T-helper 2 cell (primary cell): ENCODE measurements around the gene VKORC1L1.
A peak's percentile ranks its signal among the peaks of the same experiment; 100 is the strongest.
"Not testable (repeated sequence)": the region's sequence is repeated elsewhere in the genome, so short reads cannot be mapped to it uniquely, and the experiment has no call there.

Source experiments
- DNase-seq, 5 experiments: peaks; one replicate each; pipeline versions ENCODE4 v3.0.0 to v3.0.0-alpha.2; 2012 to 2022

Gene VKORC1L1

DNA sequence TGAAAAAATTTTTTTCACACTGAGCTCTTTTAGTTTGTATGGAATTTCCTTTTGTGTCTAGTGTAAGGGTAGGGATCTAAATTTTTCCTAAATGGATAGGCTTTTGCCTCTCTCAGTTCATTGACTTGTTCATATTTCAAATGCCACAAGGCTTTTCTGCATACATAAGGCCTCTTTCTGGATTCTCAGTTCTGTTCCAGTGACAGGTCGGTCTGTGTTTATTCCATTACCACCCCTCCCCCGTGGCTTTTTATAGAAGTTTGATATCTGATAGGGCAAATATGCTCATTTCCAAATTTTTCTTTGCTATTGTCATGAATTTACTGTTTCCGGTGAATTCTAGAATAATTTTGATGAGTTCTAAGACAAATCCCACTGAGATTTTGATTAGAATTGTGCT lies 12.7 kb downstream of the VKORC1L1 start:
- not testable (repeated sequence) for DNase-seq

DNA sequence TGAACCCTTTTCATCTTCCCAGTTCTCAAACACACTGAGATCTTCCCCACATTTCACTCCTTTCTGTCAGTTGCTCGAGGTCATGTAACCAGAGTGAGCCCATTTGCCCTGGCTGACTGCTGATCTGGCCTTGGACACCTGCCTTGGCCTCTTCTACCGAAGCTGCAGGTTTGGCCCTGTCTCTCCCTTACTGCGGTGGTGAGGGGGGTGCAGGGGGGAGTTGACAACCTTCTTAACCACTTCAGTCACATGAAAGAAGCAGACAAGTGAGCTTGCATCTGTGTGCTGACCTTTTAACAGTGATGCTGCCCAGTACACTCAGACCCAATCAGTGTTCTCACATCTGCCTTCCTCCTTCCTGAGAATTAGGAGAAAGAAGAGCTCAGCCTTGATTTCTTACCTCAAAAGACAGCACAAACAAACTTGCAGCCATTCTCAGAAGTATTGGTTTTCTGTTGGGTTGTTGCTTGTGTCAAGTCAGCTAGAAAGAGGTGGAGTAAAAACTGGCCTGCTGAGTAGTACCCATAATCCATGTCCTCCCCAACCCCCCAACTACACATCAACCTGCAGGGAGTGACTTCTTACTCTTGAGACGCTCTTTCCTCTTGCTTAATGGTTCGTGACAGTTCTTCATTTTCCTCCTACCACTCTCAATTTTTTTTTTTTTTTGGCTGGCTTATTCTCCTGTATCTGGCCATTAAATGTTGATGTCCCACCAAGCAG lies 15.7 kb downstream of the VKORC1L1 start:
- not testable (repeated sequence) for DNase-seq

DNA sequence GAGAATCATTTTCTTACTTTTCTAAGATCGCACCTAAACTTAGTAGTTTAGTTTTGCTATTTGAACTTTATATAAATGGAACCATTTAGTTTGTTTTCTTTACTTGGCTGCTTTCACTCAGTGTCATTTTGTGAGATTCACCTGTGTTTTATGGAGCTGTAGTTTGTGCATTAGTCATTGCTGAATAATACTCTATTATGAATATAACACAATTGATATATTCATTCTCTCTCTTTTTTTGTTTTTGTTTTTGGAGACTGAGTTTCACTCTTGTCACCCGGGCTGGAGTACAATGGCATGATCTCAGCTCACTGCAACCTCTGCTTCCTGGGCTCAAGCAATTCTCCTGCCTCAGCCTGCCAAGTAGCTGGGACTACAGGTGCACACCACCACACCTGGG lies 16.8 kb downstream of the VKORC1L1 start:
- not testable (repeated sequence) for DNase-seq

DNA sequence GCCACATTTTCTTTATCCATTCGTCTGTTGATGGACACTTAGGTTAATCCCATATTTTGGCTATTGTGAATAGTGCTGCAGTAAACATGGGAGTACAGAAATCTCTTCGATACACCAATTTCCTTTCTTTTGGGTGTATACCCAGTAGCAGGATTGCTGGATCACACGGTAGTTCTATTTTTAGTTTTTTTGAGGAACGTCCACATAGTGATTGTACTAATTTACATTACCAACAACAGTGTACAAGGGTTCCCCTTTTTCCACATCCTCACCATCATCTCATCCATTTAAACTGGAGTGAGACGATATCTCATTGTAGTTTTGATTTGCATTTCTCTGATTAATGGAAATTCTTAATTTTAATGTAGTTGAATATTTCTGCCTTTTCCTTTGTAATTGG lies 19.3 kb downstream of the VKORC1L1 start:
- DNase-seq: no peak

DNA sequence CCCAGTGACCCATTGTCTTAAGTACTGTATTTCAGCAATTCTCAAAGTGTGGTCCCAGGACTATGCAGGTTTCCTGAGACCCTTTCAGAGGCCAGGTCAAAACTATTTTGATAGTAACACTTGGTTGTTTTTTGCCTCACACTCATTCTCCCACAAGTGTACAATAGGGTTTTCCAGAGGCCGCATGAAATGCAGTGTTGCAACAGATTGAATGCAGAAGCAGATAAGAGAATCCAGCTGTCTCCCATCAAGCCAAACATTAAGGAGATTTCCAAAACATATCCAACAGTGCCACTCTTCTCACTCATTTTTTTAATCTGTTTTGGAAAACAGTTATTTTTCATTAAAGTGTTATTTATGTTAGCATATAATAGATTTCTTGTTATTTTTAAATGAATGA lies 20.0 kb downstream of the VKORC1L1 start:
- DNase-seq: no peak

DNA sequence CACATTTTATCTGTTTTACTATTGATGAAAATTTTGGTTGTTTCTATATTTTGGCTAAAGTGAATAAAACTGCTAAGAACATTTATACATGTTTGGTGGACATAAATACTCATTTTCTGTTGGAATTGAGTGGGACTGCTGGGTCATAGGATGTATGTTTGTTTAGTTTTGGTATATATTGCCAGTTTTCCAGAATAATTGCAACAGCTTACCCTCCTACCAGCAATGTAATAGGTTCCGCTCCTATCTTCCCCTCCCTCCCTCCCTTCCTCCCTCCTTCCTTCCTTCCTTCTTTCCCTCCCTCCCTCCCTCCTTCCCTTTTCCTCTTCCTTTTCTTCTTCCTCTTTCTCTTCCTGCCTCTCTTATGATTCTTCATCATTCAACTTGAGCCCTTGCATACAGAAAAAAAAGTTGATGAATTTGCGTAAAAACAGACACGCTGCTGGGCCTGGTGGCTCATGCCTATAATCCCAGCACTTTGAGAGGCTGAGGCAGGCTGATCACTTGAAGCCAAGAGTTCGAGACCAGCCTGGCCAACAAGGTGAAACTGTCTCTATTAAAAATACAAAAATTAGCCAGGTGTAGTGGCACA lies 23.5 kb downstream of the VKORC1L1 start:
- DNase-seq: no peak

DNA sequence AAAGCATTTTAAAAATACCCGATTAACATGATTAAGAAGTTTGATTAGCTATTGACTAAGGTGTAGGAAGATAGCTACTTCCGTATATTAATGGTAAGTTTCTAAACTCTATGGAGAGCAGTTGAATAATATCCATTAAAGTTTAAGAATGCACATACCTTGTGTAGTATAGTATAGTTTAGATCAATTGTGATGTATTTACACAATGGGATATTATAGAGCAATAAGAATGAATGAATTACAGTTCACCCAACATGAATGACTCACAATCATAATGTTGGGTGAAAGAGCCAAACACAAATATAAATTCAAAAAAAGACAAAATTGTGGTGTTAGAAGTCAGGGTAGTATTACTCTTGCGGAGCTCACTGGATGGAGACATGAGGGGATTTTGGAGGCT lies 24.4 kb downstream of the VKORC1L1 start:
- not testable (repeated sequence) for DNase-seq

DNA sequence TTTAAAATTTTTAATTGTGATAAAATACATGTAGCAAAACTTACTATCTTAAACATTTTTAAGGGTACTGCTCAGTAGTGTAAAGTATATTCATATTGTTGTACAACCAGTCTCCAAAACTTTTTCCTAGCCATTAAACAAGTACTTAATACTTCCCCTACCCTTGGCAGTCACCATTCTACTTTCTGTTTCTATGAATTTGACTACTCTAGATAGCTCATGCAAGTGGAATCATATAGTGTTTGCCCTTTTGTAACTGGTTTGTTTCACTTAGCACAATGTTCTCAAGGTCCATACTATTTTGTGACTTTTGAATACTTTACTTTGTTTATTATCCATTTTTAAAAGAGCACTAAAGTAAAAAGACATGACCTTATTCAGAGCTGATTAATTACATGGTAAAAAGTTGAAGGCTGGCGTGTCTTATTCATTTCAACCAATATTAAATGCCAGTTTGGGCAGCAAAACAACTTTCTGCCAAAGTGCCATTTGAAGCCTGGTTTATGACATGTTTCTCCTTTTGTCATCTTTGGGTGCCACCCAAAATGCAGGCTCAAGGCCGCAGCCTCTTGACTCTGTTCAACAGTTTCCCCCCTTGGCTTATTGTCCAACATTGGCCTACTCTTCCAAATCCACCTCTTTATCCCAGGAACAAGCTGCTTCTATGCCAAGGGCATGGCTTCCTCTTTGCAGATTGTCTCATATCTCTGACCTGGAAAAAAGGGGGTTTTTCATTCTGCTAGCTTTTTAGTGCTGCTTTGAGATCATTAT lies 26.0 kb downstream of the VKORC1L1 start:
- DNase-seq: not testable (repeated sequence)

DNA sequence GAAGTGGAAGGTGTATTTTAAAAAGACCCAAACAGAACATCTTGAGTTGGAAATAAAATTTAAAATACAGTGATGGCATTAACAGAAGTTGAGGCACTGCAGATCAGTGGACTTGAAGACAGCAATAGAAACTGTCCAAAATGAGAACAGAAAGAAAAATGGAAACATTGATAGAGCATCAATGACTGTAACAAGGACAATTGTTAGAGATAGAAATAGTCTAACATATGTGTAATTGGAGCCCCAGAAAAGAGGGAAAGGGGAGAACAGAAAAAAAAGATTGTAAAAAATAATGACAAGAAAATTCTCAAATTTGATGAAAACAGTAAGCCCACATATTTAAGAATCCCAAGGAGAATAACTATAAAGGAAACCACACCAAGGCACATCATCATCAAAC lies 29.4 kb downstream of the VKORC1L1 start:
- DNase-seq: no peak

DNA sequence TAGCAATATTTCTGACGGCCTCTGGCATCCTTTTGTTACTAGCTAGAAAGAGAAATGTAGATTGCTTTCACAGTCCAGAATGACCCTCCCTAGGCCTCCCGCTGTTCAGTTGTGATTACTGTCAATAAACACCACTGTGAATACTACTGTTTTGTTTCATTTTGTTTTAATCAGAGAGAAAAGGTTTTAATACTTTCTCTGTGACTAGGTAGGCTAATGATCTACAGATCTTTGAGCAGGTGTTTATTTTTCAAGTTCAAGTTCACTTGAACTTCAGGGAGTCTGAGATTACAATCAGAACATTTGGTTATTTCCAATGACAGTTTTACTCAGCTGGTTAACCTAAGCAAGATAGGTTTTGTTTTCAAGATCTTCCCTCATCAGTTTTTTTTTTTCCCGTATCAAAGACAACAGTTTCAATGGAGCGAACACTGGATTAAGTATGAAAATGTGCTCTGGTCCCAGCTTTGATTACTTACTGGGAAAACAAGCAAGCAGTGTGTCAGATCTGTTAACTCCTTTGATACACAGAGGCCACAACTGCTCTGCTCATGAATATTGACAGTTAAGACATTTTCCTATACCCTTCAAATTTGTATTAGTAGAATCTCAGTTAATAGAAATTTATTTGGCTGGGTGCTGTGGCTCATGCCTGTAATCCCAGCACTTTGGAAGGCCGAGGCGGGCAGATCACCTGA lies 34.8 kb downstream of the VKORC1L1 start:
- peak in 1 of 5 experiments; percentile 50 for DNase-seq

DNA sequence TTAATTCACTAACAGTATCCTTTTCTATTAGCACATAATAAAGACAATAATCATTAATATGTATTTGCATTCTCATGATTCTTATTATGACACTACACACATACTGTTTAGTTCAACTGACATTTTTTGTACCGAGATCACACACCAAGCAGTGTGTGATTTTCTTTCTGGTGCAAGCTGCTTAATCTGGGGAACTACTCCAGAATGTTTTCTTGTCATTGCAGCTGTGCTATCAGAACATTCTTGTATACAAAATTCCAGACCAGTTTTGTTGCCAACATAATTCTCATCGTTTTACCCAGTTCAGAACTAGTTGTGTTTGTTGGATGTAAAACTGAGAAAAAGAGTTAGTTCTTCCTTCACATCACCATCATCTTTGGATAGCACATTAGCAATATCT lies 37.4 kb downstream of the VKORC1L1 start:
- DNase-seq: no peak

DNA sequence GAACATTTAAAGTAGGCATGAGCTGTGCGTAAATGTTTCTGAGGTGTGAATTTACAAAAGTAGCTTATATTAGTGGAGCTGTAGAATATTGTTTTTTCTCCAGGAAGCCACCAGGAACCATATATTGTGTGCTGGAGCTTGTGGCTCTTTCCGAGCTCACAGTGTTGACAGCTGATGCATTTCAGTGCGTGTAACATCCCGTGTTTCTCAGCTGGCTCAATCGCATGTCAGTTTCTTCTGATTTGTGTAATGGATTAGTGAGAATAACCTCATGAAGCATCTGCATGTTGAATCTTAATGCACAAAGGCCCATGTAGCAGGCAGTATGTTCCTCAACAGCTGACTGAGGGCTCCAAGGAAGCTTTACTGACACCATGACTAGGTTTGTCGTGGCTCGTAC lies 39.4 kb downstream of the VKORC1L1 start:
- no peak for DNase-seq

DNA sequence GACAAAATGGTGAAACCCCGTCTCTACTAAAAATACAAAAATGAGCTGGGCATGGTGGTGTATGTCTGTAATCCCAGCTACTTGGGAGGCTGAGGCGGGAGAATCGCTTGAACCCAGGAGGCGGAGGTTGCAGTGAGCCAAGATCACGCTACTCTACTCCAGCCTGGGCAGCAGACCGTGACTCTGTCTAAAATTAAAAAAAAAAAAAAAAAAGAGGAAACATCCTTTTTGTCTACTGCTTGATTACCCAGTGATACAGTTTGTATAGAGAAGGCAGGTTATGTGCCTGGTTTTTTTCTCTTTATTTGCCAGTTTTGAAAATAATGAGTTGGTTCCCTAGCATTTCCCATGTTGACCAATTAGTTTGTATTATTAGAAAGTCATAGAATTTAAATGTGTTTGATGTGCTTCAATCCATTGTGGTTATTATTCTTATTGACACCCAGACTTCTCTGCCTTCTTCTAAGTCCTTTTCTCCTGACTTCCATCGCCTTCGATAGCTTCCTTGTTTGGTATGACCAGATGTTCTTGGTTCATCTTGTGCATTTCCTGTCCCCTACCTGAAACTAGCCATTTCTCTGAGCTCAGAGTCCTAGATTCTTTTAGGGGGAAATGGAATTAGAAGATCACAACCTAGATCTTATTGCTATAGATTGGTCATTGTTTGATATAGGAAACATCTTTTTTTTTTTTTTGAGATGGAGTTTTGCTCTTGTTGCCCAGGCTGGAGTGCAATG lies 43.2 kb downstream of the VKORC1L1 start:
- no peak for DNase-seq

DNA sequence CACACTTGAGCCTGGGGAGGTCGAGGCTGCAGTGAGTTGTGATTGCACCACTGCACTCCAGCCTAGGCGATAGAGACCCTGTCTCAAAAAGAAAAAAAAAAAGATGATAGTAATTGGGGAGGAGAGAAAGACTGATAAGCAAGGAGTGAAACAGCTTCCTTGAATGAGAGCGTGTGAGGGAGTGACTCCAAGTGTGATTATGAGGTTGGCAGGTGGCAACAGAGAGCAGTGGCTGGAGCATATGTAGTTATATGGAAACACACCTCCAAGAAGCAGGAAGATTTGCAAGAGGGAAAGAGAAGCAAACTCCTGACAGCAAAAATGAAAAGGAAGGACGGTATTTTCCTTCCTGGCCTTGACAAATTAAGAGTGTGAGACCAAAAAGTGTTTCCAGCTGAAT lies 50.4 kb downstream of the VKORC1L1 start:
- DNase-seq: no peak

DNA sequence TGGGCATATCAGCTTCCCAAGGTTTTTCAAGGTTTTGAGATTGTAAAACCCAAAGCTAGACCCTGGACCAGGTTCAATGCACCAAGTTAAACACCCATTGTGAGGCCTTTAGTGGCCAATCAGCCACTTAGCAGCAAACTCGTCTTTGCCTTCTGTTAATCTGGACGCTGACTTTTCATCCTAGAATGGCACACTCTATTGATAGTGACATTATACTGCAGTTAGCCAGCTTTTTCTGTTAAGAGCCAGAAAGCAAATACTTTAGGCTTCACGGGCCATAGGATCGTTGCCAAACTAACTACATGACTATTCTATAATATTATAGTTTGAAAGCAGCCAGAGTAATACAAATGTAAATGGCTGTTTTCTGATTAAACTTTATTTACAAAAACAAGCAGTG lies 51.3 kb downstream of the VKORC1L1 start:
- no peak for DNase-seq

DNA sequence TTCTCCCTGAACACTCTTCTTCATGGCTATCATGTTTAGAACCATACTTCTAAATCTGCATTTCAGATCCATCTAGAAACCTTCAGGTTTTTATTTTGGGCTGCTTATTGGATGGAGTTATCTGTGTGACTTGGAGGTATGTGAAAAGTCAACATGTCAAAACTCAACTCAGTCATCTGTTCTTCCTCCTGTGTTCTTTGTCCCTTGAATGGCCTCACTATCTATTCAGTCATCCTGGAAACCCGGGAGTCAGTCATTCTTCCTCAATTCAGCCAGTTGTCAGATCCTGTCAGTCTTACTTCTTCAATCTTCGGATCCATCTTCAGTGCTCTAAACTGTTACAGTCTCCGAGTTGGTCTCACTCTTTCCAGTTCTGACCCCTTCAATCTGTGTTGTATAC lies 52.2 kb downstream of the VKORC1L1 start:
- no peak for DNase-seq

DNA sequence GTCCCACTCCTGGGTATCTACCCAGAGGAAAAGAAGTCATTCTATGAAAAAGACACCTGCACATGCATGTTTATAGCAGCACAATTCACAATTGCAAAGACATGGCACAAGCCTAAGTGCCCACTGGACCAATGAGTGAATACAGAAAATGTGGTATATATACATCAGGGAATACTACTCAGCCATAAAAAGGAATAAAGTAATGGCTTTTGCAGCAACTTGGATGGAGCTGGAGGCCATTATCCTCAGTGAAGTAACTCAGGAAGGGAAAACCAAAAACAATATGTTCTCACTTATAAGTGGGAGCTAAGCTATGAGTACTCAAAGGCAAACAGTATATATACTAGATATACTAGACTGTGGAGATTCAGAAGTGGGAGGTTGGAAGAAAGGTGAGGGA lies 53.7 kb downstream of the VKORC1L1 start:
- DNase-seq: no peak

DNA sequence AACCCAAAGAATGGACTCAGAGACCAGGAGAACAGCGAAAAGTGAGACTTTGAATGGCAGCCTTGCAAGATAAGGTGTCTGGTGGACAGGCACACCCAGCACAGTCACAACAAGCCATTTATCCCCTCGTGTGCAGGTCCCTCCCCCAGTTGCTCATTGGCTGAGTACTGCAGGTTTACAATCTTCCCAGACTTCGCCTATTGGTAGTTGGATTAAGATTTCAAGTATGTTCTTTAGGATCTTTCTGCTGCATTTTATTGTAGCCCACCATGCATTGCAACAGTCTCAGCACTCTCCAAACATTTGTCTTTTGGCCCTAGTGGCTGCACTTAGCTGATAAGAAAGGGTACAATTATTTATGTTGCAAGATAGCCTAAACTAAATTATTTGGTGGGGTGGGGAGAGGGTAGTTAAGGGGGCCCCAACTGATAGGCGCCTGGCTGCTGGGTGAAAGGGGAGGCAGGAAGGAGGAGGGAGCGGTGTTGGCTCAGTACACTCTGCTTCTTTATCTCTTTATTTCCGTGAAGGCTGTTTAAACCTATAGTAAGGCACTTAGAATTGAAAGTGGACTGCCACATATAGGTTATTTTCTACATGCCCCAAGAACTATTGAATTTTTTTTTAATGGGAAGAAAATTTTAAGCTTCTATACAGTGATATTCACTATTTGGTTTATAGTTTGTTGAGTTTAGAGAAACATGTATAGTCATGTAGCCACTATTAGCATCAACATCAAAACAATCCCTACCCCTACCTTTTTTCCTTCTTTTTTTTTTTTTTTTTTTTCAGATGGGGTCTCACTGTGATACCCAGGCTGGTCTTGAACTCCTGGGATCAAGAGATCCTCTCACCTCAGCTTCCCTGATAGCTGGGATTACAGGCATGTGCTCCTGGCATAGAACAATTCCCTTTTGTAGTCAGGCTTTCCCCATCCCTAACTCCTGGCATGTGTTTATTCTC lies 54.9 kb downstream of the VKORC1L1 start:
- no peak for DNase-seq

DNA sequence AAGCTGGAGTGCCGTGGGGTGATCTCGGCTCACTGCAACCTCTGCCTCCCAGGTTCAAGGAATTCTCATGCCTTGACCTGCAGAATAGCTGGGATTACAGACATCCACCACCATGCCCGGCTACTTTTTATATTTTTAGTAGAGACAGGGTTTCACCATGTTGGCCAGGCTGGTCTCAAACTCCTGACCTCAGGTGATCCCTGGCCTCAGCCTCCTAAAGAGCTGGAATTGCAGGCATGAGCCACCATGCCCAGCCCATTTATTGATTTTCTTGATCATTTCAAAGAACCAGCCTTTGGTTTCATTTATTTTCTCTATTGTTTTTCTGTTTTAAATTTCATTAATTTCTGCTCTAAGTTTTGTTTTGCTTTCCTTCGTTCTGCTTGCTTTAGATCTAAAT lies 58.8 kb downstream of the VKORC1L1 start:
- DNase-seq: no peak

DNA sequence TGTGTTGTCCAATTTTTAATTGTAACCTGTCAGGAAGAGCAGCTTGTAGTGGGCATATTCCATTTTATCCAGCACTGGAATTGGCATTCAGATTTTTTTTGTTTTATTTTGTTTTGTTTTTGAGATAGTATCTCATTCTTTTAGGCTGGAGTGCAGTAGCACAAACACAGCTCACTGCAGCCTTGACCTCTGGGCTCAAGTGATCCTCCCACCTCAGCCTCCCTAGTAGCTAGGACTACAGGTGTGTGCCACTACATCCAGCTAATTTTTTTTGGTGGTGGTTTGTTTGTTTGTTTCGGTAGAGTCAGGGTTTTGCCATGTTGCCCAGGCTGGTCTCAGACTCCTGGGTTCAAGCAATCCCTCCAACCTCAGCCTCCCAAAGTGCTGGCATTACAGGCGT lies 64.4 kb downstream of the VKORC1L1 start:
- DNase-seq: no peak

DNA sequence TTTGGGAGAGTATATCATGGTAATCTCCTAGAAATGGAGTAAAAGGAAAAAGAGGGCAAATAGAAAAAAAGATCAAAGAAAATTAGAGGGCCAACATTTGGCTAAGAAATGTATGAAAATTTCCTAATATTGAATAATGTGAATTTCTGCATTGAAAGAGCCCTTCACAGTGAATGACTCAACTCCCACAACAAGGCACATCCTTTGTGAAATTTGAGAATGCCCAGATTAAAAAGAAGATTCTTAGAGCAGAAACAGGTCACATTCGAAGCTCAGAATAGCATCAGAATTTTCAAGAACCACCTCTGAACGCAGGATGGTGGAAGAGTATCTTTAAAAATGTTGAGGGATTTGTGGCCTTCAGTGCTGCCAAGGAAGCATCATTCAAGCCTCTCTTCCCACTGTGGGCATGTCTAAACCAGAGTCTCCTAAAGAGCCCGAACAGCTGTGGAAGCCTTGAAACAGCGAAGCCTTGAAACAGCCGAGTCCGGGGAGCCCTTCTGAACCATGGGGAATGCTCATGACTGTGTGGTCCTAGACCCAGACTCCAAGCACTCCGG lies 65.5 kb downstream of the VKORC1L1 start:
- no peak for DNase-seq
